ENCODE measurements around the gene PARP1. TPM values are rescaled to one million over a fixed set of nuclear protein-coding genes. Genes with fewer than 3 reads are reported as not detected.

Gene PARP1
- polyA plus RNA-seq, 3 donors: 17.7 to 30.0 (median 23.3) TPM

DNA sequence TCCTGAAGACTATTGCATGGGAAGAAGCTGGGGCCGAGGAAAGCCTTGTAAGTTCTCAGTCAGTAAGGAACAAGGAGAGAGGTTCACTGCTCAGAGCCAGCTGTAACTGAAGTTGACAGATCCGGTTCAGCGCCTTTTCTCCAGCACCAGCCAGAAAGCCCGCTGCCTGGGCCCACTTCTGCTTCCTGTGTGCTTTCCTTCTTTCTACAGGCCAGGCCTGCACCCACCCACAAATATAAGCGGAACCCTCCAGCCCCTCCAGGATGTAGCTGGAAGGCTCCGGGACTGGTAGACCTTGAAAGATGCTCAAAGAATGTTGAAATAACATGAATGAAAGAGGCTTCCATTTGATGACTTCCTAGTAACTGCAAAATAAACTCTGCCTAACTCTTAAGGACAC lies 38.8 kb downstream of the PARP1 start:
- H3K36me3 ChIP-seq (replicated peaks in 1 of 2; ENCODE audit: control insufficient read depth in 1 of 2, insufficient read depth in 2 of 2, low read length in 2 of 2): peaks cover 94 to 100% of the 10 kb centered on the region in 2 donors
- Mint-ChIP-seq H3K36me3 (peaks cover 94 to 100% of the 10 kb centered on the region in 2 donors), H3K27ac (no peak overlapping the region), H3K4me3 (no peak overlapping the region), H3K4me1 (peaks cover 1% of the 10 kb centered on the region), H3K27me3 (ENCODE audit: low read depth in 3 of 3) (peaks cover 0 to 2% (median 1%) of the 10 kb centered on the region in 3 donors), H3K9me3 (no peaks in the 10 kb centered on the region)
- H3K9me3 ChIP-seq (replicated peaks in 1 of 2; ENCODE audit: control insufficient read depth in 1 of 2, insufficient read depth in 1 of 2, low read length in 2 of 2): no peaks in the 10 kb centered on the region
- intact Hi-C loops (cut with micrococcal nuclease): no loop called here
- no peak overlapping the region for H3K4me2 ChIP-seq (replicated peaks; ENCODE audit: extremely low read depth, low read length, poor library complexity, severe bottlenecking)
- WGBS (ENCODE audit: insufficient coverage): 26% methylated on average over 4 of the region's 6 CpGs
- TF ChIP-seq CTCF (IDR thresholded peaks at IDR 0.05): no peak
- no peak overlapping the region for H3K27ac ChIP-seq (ENCODE audit: low read depth in 1 of 2, low read length in 2 of 2)
- no peak for DNase-seq
- H3K27me3 ChIP-seq (ENCODE audit: control insufficient read depth in 2 of 2, insufficient read depth in 2 of 2, low read length in 2 of 2): no peaks in the 10 kb centered on the region
- H2AFZ ChIP-seq (ENCODE audit: insufficient read depth, low read depth, low read length, poor library complexity, severe bottlenecking): no peak overlapping the region
- no peak overlapping the region for H3K4me3 ChIP-seq (replicated peaks in 1 of 3; ENCODE audit: low read depth in 2 of 3, low read length in 3 of 3)
- H3K4me1 ChIP-seq (ENCODE audit: control insufficient read depth in 1 of 2, insufficient read depth in 2 of 2, low read length in 2 of 2): no peaks in the 10 kb centered on the region
- H4K20me1 ChIP-seq (ENCODE audit: insufficient read depth, low read length): no peaks in the 10 kb centered on the region
- H3K79me2 ChIP-seq (ENCODE audit: insufficient read depth, low read length): no peaks in the 10 kb centered on the region
- no peak overlapping the region for H3K9ac ChIP-seq (ENCODE audit: insufficient read depth, low read length, poor library complexity, severe bottlenecking)

DNA sequence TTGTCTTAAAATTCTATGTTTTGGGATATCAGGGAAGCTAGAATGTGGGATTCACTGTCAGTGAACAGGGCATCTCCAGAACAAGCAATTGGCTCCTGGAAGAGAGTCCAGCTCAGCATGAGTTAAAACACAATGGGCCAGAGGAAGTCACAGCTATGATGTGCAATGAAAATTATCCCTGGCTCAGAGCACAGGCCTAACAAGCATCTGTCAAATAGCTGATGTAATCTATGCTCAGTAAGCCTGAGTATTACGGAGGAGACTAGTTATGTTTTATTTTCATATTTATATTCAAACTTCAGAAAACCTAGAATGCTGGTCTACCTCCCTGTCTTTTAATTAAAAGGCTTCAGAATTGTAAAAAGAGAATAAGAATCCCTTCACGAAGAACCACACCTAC lies 41.6 kb downstream of the PARP1 start:
- DNase-seq: no peak
- Histone ChIP-seq H3K9me3 (replicated peaks in 1 of 2; ENCODE audit: control insufficient read depth in 1 of 2, insufficient read depth in 1 of 2, low read length in 2 of 2) (no peaks in the 10 kb centered on the region), H3K9ac (ENCODE audit: insufficient read depth, low read length, poor library complexity, severe bottlenecking) (no peak overlapping the region), H3K27ac (ENCODE audit: low read depth in 1 of 2, low read length in 2 of 2) (no peak overlapping the region), H3K4me3 (replicated peaks in 1 of 3; ENCODE audit: low read depth in 2 of 3, low read length in 3 of 3) (no peak overlapping the region), H3K4me2 (replicated peaks; ENCODE audit: extremely low read depth, low read length, poor library complexity, severe bottlenecking) (no peak overlapping the region), H4K20me1 (ENCODE audit: insufficient read depth, low read length) (no peaks in the 10 kb centered on the region), H3K4me1 (ENCODE audit: control insufficient read depth in 1 of 2, insufficient read depth in 2 of 2, low read length in 2 of 2) (no peaks in the 10 kb centered on the region), H3K79me2 (ENCODE audit: insufficient read depth, low read length) (no peaks in the 10 kb centered on the region), H3K27me3 (ENCODE audit: control insufficient read depth in 2 of 2, insufficient read depth in 2 of 2, low read length in 2 of 2) (no peaks in the 10 kb centered on the region), H2AFZ (ENCODE audit: insufficient read depth, low read depth, low read length, poor library complexity, severe bottlenecking) (no peak overlapping the region), H3K36me3 (replicated peaks in 1 of 2; ENCODE audit: control insufficient read depth in 1 of 2, insufficient read depth in 2 of 2, low read length in 2 of 2) (peaks cover 94 to 100% of the 10 kb centered on the region in 2 donors)
- no CpG with 5 or more reads among the region's 2 CpGs for WGBS (ENCODE audit: insufficient coverage)
- Mint-ChIP-seq H3K27ac (no peak overlapping the region), H3K4me3 (no peak overlapping the region), H3K9me3 (no peaks in the 10 kb centered on the region), H3K36me3 (peaks cover 95 to 100% of the 10 kb centered on the region in 2 donors), H3K4me1 (peaks cover 1% of the 10 kb centered on the region), H3K27me3 (ENCODE audit: low read depth in 3 of 3) (no peaks in the 10 kb centered on the region)
- TF ChIP-seq CTCF (IDR thresholded peaks at IDR 0.05): no peak
- intact Hi-C loops (cut with micrococcal nuclease): no loop called here

All from CD14-positive monocyte (primary cell).